Measurements from ENCODE around the gene ANKHD1. TPM values are rescaled to one million over a fixed set of nuclear protein-coding genes. Genes with fewer than 3 reads are reported as not detected.
"Not testable (repeated sequence)": the region's sequence is repeated elsewhere in the genome, so short reads cannot be mapped to it uniquely, and the experiment has no call there.

ANKHD1 gene
- total RNA-seq, 2 donors from 2014 or later = 223 to 228 TPM

DNA sequence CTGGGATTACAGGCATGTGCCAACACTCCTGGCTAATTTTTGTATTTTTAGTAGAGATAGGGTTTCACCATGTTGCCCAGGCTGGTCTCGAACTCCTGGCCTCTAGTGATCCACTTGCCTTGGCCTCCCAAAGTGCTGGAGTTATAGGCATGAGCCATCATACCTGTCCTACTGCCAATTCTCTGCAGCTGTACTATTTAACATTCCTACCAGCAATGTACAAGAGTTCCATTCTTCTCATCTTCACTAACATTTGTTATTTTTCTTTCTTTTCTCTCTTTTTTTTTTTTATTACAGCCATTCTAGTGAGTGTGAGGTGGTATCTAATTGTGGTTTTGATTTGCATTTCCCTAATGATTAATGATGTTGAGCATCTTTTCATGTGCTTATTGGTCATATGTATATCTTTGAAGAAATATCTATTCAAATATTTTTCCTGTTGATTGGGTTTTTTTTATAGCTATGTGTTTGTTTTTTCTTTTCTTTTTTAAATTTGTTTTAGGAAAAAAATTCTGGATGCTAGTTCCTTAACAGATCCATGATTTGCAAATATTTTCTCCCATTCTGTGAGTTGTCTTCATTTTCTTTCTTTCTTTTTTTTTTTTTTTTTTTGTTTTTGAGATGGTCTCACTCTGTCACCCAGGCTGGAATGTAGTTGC is 17.4 kb downstream of the ANKHD1 start:
- Mint-ChIP-seq H3K36me3 (ENCODE audit: low read depth) (no peaks in the 10 kb centered on the region), H3K4me1 (peaks cover 51% of the 10 kb centered on the region), H3K27ac (peak overlapping the region; percentile 6), H3K27me3 (no peaks in the 10 kb centered on the region), H3K4me3 (peak overlapping the region; percentile 59)
- no peak for DNase-seq
- no peak for ATAC-seq
- H3K9me3 ChIP-seq (ENCODE audit: control insufficient read depth, low read length, poor library complexity, severe bottlenecking) = no peaks in the 10 kb centered on the region

DNA sequence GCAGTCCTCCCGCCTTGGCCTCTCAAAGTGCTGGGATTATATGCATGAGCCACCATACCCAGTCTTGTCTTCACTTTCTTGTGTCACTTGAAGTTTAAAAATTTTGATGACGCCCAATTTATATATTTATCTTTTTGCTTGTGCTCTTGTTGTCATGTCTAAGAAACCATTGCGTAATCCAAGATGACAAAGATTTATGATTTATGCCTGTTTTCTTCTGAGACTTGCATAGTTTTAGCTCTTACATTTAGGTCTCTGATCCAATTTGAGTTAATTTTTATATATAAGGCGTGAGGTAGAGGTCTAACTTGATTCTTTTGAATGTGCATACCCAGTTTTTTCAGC is 18.6 kb downstream of the ANKHD1 start:
- Mint-ChIP-seq H3K4me1 (peaks cover 48% of the 10 kb centered on the region), H3K4me3 (peak overlapping the region; percentile 64), H3K36me3 (ENCODE audit: low read depth) (no peaks in the 10 kb centered on the region), H3K27ac (peak overlapping the region; percentile 6), H3K27me3 (no peaks in the 10 kb centered on the region)
- ATAC-seq = no peak
- H3K9me3 ChIP-seq (ENCODE audit: control insufficient read depth, low read length, poor library complexity, severe bottlenecking) = no peaks in the 10 kb centered on the region
- no peak for DNase-seq

DNA sequence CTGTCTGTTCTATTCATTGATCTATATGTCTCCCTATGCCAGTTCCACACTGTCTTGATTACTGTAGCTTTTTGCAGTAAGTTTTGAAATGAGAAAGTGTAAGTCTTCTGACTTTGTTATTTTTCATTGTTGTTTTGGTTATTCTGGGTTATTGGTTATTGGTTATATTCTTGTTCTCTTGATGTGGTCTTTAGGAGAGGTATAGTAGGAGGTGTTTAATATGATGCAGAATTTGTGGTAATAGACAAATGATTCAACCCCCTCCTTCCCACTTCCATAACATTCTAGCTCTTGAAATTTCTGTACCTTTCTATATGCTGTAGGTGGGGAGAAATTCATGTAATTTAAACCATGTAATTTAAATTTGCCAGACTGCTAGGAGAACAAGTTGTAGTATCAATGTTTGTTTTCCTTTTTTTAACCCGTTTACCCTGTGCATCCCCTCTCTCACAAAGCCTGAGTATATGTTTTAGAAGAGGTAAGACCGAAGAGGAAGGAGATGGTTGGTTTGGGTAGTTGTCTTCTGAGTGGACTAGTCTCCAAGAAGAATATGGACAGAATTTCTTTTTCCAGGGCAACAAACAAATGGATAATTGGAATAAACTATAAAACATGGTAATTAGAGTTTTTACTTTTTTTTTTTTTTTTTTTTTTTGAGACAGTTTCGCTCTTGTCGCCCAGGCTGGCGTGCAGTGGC is 19.2 kb downstream of the ANKHD1 start:
- H3K4me1 Mint-ChIP-seq = peaks cover 47% of the 10 kb centered on the region
- H3K4me3 Mint-ChIP-seq = no peak overlapping the region

DNA sequence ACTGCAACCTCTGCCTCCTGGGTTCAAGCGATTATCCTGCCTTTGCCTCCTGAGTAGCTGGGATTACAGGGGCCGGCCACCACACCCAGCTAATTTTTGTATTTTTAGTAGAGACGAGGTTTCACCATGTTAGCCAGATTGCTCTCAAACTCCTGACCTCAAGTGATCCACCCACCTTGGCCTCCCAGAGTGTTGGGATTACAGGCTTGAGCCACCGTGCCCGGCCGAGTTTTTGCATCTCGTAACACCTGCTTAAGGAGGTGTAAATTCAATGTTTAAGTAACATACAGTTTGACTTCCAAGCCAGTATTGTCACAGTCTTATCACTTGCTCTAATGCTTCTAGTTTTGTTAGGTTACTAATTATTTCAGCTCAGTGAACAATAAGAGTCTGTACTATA is 19.7 kb downstream of the ANKHD1 start:
- not testable (repeated sequence) for H3K36me3 Mint-ChIP-seq (ENCODE audit: low read depth); H3K27me3 Mint-ChIP-seq; DNase-seq; H3K27ac Mint-ChIP-seq; H3K4me3 Mint-ChIP-seq; ATAC-seq; H3K9me3 ChIP-seq (ENCODE audit: control insufficient read depth, low read length, poor library complexity, severe bottlenecking)
- H3K4me1 Mint-ChIP-seq = peaks cover 42% of the 10 kb centered on the region

More for the DNA sequence above, 19.2 kb downstream of the ANKHD1 start:
- H3K27ac Mint-ChIP-seq = peak overlapping the region; percentile 6
- H3K27me3 Mint-ChIP-seq = no peaks in the 10 kb centered on the region
- DNase-seq (no peak), ATAC-seq (no peak)
- no peaks in the 10 kb centered on the region for H3K9me3 ChIP-seq (ENCODE audit: control insufficient read depth, low read length, poor library complexity, severe bottlenecking)
- H3K36me3 Mint-ChIP-seq (ENCODE audit: low read depth) = no peaks in the 10 kb centered on the region

DNA sequence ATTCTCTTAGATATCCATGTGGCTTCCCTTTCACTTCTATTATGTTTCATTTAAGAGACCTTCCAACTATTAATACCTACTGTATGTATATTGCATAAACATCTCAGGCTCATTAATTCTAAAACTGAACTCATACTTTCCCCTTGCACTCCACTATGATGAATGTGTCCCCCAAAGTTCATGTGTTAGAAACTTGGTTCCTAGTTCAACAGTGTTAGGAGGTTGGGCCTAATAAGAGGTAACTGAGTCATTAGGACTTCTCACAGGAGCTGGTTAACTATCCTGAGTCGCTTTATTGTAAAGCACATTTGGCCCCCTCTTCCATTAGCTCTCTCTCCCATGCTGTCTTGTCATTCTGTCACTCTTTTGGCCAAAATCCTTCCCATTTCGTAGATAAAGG is 22.0 kb downstream of the ANKHD1 start:
- ATAC-seq (no peak), DNase-seq (no peak)
- no peaks in the 10 kb centered on the region for H3K36me3 Mint-ChIP-seq (ENCODE audit: low read depth)
- no peak overlapping the region for H3K27ac Mint-ChIP-seq
- no peaks in the 10 kb centered on the region for H3K9me3 ChIP-seq (ENCODE audit: control insufficient read depth, low read length, poor library complexity, severe bottlenecking)
- H3K27me3 Mint-ChIP-seq = no peaks in the 10 kb centered on the region
- no peak overlapping the region for H3K4me3 Mint-ChIP-seq
- H3K4me1 Mint-ChIP-seq = peaks cover 34% of the 10 kb centered on the region

DNA sequence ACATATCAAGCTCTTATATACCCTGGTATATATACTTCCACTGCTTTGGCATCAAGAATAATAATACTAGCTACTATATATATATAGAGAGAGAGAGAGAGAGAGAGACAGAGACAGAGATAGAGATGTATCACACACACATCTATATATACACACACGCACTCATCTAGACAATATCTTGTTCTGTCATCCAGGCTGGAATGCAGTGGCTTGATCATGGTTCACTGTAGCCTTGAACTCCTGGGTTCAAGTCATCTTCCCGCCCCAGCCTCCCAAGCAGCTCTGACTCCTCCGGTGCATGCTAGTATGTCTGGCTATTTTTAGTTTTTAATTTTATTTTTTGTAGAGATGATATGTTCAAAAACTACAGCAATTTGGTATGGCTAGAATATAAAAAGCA is 22.5 kb downstream of the ANKHD1 start:
- Mint-ChIP-seq H3K27me3 (no peaks in the 10 kb centered on the region), H3K27ac (no peak overlapping the region), H3K4me1 (peaks cover 31% of the 10 kb centered on the region), H3K4me3 (no peak overlapping the region), H3K36me3 (ENCODE audit: low read depth) (no peaks in the 10 kb centered on the region)
- H3K9me3 ChIP-seq (ENCODE audit: control insufficient read depth, low read length, poor library complexity, severe bottlenecking) = no peaks in the 10 kb centered on the region
- ATAC-seq (no peak), DNase-seq (no peak)

DNA sequence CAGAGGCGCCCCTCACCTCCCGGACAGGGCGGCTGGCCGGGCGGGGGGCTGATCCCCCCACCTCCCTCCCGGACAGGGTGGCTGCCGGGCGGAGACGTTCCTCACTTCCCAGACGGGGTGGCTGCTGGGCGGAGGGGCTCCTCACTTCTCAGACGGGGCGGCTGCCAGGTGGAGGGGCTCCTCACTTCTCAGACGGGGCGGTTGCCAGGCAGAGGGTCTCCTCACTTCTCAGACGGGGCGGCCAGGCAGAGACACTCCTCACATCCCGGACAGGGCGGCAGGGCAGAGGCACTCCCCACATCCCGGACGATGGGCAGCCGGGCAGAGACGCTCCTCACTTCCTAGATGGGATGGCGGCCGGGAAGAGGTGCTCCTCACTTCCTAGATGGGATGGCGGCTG is 26.1 kb downstream of the ANKHD1 start:
- peaks cover 23% of the 10 kb centered on the region for H3K4me1 Mint-ChIP-seq
- H3K27me3 Mint-ChIP-seq; ATAC-seq; H3K4me3 Mint-ChIP-seq; H3K36me3 Mint-ChIP-seq (ENCODE audit: low read depth); DNase-seq; H3K9me3 ChIP-seq (ENCODE audit: control insufficient read depth, low read length, poor library complexity, severe bottlenecking); H3K27ac Mint-ChIP-seq: not testable (repeated sequence)

DNA sequence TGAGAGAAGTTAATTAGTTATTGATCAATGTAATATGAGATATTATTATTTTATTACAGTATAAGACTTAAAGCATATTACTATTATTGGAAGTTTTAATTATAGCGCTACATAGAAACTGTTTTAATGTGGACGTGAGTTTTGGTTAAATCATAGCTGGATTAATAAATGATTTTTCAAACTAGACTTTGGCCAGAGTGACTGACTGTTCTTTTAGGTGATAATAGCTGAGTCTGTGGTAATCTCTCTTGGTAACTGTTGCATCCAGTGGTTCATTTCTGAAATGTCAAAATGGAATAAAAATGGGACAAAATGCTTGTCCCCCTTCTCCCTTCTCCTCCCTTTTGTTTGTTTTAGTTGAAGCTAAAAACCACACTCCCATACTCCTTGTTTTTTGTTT is 28.1 kb downstream of the ANKHD1 start:
- Mint-ChIP-seq H3K4me1 (peaks cover 21% of the 10 kb centered on the region), H3K4me3 (no peak overlapping the region), H3K27me3 (no peaks in the 10 kb centered on the region), H3K36me3 (ENCODE audit: low read depth) (peaks cover 2% of the 10 kb centered on the region), H3K27ac (peak overlapping the region; percentile 51)
- H3K9me3 ChIP-seq (ENCODE audit: control insufficient read depth, low read length, poor library complexity, severe bottlenecking) = no peaks in the 10 kb centered on the region
- ATAC-seq (no peak), DNase-seq (no peak)

DNA sequence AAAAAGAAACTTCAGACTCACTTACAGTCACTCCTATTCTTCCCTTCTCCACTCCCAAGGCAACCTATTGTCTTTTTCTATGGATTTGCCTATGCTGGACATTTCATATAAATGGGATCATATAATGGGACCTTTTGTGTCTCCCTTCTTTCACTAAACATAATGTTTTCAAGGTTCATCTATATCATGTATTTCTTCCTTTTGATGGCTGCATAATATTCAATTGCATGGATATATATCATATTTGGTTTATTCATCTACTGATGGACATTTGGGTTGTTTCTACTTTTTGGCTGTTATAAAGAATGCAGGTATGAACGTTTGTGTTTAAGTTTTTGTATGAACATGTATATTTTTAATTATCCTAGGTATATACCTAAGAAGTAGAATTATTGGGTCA is 30.6 kb downstream of the ANKHD1 start:
- H3K4me1 Mint-ChIP-seq = peaks cover 24% of the 10 kb centered on the region

DNA sequence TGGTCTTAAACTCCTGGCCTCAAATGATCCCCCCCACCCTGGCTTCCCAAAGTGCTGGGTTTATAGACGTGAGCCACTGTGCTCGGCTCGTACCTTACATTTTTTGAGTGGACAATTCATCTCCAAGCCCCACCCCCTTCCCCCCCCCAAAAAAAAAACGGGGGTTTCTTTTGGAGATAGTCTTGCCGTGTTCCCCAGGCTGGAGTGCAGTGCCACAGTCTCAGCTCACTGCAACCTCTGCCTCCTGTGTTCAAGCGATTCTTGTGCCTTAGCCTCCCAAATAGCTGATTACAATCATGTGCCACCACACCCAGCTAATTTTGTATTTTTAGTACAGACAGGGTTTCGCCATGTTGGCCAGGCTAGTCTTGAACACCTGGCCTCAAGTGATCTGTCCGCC is 31.3 kb downstream of the ANKHD1 start:
- H3K4me1 Mint-ChIP-seq = peaks cover 24% of the 10 kb centered on the region
- H3K36me3 Mint-ChIP-seq (ENCODE audit: low read depth) = peaks cover 2% of the 10 kb centered on the region
- H3K4me3 Mint-ChIP-seq = no peak overlapping the region
- no peaks in the 10 kb centered on the region for H3K9me3 ChIP-seq (ENCODE audit: control insufficient read depth, low read length, poor library complexity, severe bottlenecking)
- H3K27me3 Mint-ChIP-seq = no peaks in the 10 kb centered on the region
- no peak overlapping the region for H3K27ac Mint-ChIP-seq
- ATAC-seq (no peak), DNase-seq (no peak)

More for the DNA sequence above, 30.6 kb downstream of the ANKHD1 start:
- H3K9me3 ChIP-seq (ENCODE audit: control insufficient read depth, low read length, poor library complexity, severe bottlenecking) = no peaks in the 10 kb centered on the region
- Mint-ChIP-seq H3K27ac (peak overlapping the region; percentile 41), H3K36me3 (ENCODE audit: low read depth) (peaks cover 2% of the 10 kb centered on the region), H3K4me3 (no peak overlapping the region), H3K27me3 (no peaks in the 10 kb centered on the region)
- DNase-seq (no peak), ATAC-seq (no peak)

DNA sequence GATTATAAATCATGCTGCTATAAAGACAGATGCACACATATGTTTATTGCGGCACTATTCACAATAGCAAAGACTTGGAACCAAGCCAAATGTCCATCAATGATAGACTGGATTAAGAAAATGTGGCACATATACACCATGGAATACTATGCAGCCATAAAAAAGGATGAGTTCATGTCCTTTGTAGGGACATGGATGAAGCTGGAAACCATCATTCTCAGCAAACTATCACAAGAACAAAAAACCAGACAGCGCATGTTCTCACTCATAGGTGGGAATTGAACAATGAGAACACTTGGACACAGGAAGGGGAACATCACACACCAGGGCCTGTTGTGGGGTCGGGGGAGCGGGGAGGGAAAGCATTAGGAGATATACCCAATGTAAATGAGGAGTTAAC is 55.7 kb downstream of the ANKHD1 start:
- H3K27me3 Mint-ChIP-seq; DNase-seq; H3K4me1 Mint-ChIP-seq; H3K36me3 Mint-ChIP-seq (ENCODE audit: low read depth); ATAC-seq; H3K4me3 Mint-ChIP-seq; H3K9me3 ChIP-seq (ENCODE audit: control insufficient read depth, low read length, poor library complexity, severe bottlenecking); H3K27ac Mint-ChIP-seq: not testable (repeated sequence)

DNA sequence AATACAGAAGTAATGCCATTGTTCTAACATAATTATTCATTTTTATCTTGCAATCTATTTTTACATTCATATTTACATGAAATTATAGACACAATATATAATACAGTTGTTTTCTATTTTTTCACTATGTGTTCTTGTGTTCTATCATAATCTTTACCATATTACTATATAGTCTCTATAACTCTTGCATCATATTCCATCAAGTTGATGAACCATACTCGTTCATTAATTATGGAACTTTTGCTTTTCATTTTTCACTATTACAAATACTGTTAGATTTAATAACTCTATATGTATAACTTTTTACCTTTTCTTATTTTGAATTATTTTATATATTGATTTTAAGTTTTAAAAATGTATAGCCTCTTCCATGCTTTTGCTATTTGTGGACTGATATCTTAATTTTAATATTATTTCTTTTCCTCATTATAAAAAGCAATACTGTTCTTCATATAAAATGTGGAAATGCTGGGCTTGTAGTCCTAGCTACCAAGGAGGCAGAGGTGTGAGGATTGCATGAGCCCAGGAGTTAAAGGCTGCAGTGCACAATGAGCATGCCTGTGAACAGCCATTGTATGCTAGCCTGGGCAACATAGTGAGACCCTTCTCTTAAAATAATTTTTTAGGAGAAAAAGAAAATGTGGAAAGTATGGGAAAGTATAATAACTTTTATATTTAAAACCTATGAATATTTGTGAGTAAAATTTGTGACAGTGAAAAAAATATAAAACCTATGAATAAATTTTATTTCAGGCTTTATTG is 65.5 kb downstream of the ANKHD1 start:
- Mint-ChIP-seq H3K27ac (no peak overlapping the region), H3K36me3 (ENCODE audit: low read depth) (peaks cover 4% of the 10 kb centered on the region), H3K4me3 (no peak overlapping the region), H3K27me3 (no peaks in the 10 kb centered on the region), H3K4me1 (peaks cover 2% of the 10 kb centered on the region)
- no peaks in the 10 kb centered on the region for H3K9me3 ChIP-seq (ENCODE audit: control insufficient read depth, low read length, poor library complexity, severe bottlenecking)
- DNase-seq (no peak), ATAC-seq (no peak)

DNA sequence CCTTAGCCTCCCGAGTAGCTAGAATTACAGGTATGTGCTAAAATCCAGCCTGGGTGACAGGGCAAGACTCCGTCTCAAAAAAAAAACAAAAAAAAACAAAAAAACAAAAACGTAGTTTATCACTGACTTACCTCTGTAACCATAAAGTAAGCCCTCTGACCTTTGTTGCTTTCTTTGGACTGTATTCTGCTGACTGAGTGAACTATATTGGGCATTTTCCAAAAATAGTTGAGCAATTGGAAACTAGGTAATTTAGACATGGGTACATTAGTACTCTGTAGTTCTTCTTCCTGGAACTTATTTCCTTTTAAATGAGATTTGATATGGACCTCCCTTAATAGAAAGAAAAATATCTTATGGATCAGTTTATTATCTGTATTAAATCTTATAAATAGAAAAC is 66.6 kb downstream of the ANKHD1 start:
- no peaks in the 10 kb centered on the region for H3K9me3 ChIP-seq (ENCODE audit: control insufficient read depth, low read length, poor library complexity, severe bottlenecking)
- H3K36me3 Mint-ChIP-seq (ENCODE audit: low read depth) = peaks cover 4% of the 10 kb centered on the region
- DNase-seq (no peak), ATAC-seq (no peak)
- no peak overlapping the region for H3K4me3 Mint-ChIP-seq
- no peaks in the 10 kb centered on the region for H3K27me3 Mint-ChIP-seq
- H3K27ac Mint-ChIP-seq = no peak overlapping the region
- H3K4me1 Mint-ChIP-seq = peaks cover 2% of the 10 kb centered on the region
